Panc1 (cell line): ENCODE measurements around the gene CISD1.

Experiments
- POLR2AphosphoS5 ChIP-seq: IDR thresholded peaks from 2 replicates; pipeline ENCODE4 v1.6.1; 2012; ENCODE audit warnings: mild to moderate bottlenecking, low read depth, low read length, moderate library complexity
- SIN3A ChIP-seq: IDR thresholded peaks from 2 replicates; pipeline ENCODE4 v1.6.1; 2012; ENCODE audit warnings: low read depth, mild to moderate bottlenecking, low read length, moderate library complexity, borderline replicate concordance; ENCODE audit not compliant: insufficient read depth
- TF ChIP-seq, protein P1 (sequence below): fragments of 450-650 bp; IDR thresholded peaks from 2 replicates; pipeline ENCODE4 v1.5.1; 2017; ENCODE audit warnings: mild to moderate bottlenecking
- TF ChIP-seq, protein P2 (sequence below), 2 experiments: IDR thresholded peaks; 2 replicates each; pipeline ENCODE4 v1.6.1; 2011 to 2012; ENCODE audit warnings: low read depth in 2 of 2, control low read depth in 1 of 2, low read length in 1 of 2, mild to moderate bottlenecking in 1 of 2, moderate library complexity in 1 of 2; ENCODE audit not compliant: insufficient read depth in 1 of 2

DNA sequence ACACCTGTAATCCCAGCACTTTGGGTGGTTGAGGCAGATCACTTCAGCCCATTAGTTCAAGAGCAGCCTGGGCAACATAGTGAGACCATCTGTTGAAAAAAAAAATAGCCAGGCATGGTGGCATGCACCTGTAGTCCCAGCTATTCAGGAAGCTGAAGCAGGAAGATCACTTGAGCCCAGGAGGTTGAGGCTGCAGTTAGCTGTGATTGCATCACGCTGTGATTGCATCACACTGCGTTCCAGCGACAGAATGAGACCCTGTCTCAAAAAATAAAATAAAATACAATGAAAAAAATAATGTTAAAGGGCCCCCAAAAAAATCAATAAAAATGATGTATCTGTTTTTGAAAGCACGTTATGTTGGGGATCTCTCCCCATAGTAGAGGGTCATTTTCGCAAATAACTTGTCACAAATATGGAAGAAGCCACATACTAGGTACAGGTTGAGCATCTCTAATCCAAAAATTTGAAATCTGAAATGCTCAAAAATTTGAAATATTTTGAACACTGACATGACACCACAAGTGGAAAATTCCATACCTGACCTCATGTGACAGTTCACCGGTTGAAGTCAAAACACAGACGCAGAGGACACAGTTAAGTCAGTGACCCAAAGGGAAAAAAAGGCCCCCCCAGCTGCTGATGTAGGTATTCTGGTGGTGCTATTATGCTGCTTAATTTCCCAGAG is 9.5 kb downstream of the CISD1 start:
- TF ChIP-seq, protein P1, sequence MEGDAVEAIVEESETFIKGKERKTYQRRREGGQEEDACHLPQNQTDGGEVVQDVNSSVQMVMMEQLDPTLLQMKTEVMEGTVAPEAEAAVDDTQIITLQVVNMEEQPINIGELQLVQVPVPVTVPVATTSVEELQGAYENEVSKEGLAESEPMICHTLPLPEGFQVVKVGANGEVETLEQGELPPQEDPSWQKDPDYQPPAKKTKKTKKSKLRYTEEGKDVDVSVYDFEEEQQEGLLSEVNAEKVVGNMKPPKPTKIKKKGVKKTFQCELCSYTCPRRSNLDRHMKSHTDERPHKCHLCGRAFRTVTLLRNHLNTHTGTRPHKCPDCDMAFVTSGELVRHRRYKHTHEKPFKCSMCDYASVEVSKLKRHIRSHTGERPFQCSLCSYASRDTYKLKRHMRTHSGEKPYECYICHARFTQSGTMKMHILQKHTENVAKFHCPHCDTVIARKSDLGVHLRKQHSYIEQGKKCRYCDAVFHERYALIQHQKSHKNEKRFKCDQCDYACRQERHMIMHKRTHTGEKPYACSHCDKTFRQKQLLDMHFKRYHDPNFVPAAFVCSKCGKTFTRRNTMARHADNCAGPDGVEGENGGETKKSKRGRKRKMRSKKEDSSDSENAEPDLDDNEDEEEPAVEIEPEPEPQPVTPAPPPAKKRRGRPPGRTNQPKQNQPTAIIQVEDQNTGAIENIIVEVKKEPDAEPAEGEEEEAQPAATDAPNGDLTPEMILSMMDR = no peak
- TF ChIP-seq POLR2AphosphoS5 = no peak
- no peak for TF ChIP-seq SIN3A
- TF ChIP-seq, protein P2, sequence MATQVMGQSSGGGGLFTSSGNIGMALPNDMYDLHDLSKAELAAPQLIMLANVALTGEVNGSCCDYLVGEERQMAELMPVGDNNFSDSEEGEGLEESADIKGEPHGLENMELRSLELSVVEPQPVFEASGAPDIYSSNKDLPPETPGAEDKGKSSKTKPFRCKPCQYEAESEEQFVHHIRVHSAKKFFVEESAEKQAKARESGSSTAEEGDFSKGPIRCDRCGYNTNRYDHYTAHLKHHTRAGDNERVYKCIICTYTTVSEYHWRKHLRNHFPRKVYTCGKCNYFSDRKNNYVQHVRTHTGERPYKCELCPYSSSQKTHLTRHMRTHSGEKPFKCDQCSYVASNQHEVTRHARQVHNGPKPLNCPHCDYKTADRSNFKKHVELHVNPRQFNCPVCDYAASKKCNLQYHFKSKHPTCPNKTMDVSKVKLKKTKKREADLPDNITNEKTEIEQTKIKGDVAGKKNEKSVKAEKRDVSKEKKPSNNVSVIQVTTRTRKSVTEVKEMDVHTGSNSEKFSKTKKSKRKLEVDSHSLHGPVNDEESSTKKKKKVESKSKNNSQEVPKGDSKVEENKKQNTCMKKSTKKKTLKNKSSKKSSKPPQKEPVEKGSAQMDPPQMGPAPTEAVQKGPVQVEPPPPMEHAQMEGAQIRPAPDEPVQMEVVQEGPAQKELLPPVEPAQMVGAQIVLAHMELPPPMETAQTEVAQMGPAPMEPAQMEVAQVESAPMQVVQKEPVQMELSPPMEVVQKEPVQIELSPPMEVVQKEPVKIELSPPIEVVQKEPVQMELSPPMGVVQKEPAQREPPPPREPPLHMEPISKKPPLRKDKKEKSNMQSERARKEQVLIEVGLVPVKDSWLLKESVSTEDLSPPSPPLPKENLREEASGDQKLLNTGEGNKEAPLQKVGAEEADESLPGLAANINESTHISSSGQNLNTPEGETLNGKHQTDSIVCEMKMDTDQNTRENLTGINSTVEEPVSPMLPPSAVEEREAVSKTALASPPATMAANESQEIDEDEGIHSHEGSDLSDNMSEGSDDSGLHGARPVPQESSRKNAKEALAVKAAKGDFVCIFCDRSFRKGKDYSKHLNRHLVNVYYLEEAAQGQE (IDR thresholded peaks at IDR 0.05; ENCODE audit: insufficient read depth in 1 of 2, low read depth in 2 of 2, low read length in 1 of 2) = no peak
